Heart left ventricle (tissue), 16 donors: ENCODE measurements around the gene CHTF8. TPM values are rescaled to one million over a fixed set of nuclear protein-coding genes. Genes with fewer than 3 reads are reported as not detected.
A peak's percentile ranks its signal among the peaks of the same experiment; 100 is the strongest.

Source experiments
- ATAC-seq, 4 donors: fragments of 200-7000 bp; cut with Tn5 transposase; one replicate each; pipeline ENCODE4 v1.9.1; 2020 to 2022; ENCODE audit warnings: moderate library complexity in 4 of 4, mild to moderate bottlenecking in 3 of 4, moderate number of reproducible peaks in 1 of 4
- DNase-seq, 5 donors: peaks; one replicate each; pipeline ENCODE4 v3.0.0-alpha.2; 2020
- H3K27ac ChIP-seq, 12 donors: fragments of 200-600 bp; sonication (generic) in 4 of 12; one replicate each; pipeline versions ENCODE4 v1.5.0 to v1.8.0; 2016 to 2022; ENCODE audit warnings: mild to moderate bottlenecking in 2 of 12
- H3K27me3 ChIP-seq, 9 donors: fragments of 200-600 bp; sonication (generic) in 2 of 9; one replicate each; pipeline versions ENCODE4 v1.5.1 to v1.8.0; 2016 to 2022; ENCODE audit warnings: mild to moderate bottlenecking in 3 of 9
- H3K36me3 ChIP-seq, 9 donors: fragments of 200-600 bp; sonication (generic) in 2 of 9; one replicate each; pipeline versions ENCODE4 v1.5.0 to v1.8.0; 2018 to 2022; ENCODE audit warnings: mild to moderate bottlenecking in 2 of 9
- H3K4me1 ChIP-seq, 12 donors: fragments of 200-600 bp; sonication (generic) in 4 of 12; one replicate each; pipeline versions ENCODE4 v1.5.0 to v1.8.0; 2016 to 2022; ENCODE audit warnings: mild to moderate bottlenecking in 3 of 12
- H3K4me3 ChIP-seq, 12 donors: fragments of 200-600 bp; sonication (generic) in 4 of 12; one replicate each; pipeline versions ENCODE4 v1.5.0 to v1.8.0; 2017 to 2022; ENCODE audit warnings: mild to moderate bottlenecking in 9 of 12, moderate library complexity in 4 of 12
- H3K9me3 ChIP-seq, 12 donors: fragments of 200-600 bp; sonication (generic) in 4 of 12; one replicate each; pipeline versions ENCODE4 v1.5.0 to v1.8.0; 2016 to 2022; ENCODE audit warnings: mild to moderate bottlenecking in 1 of 12
- CTCF ChIP-seq, 12 donors: fragments of 200-600 bp; sonication (generic) in 4 of 12; IDR thresholded peaks; one replicate each; pipeline versions ENCODE4 v1.5.0 to v1.8.0; 2018 to 2022; ENCODE audit warnings: antibody characterized with exemption in 12 of 12, mild to moderate bottlenecking in 5 of 12
- POLR2A ChIP-seq, 2 donors: fragments of 450-650 bp; IDR thresholded peaks; one replicate each; pipeline ENCODE4 v1.6.1; 2017; ENCODE audit warnings: antibody characterized with exemption in 2 of 2, mild to moderate bottlenecking in 2 of 2, moderate library complexity in 2 of 2
- WGBS, 4 donors: extraction: QIAGEN DNeasy Blood & Tissue Kit in 2 of 4; methylation state at CpG; one replicate each; pipeline versions ENCODE4 v1.1.5 to v1.1.7; 2013 to 2018; 5-methylcytosine and 5-hydroxymethylcytosine counted together
- intact Hi-C, 10 donors: fragments of 100-400 bp; cut with DNase I; formaldehyde crosslinking; loops; one replicate each; pipeline versions ENCODE4 v1.11.1 to v1.14.2; 2022
- polyA plus RNA-seq, 2 donors: library from polyadenylated mRNA; stranded (reverse); fragments of 200-250 nt; gene quantifications; one replicate each; pipeline ENCODE4 v1.2.3, GENCODE V29; 2013
- total RNA-seq, 9 donors: library from RNA; depleted of rRNA in 2 of 9; stranded (reverse); fragments of >200 nt in 2 of 9; fragmentation: NEBNext Ultra II Directional in 3 of 9; extraction: Animal tissue kit (Norgen Biotek cat#: 25700) in 3 of 9; gene quantifications; one replicate each; pipeline versions ENCODE4 v1.1.0 to v1.2.4, GENCODE V29; 2016 to 2023
- donor health status: ischemic (EF 13 %, LVEDD 7.1; RV severe dilation, severe dysfunction).
- donor health status: healthy with polysubstance abuse.
- donor health status: DM: no; HTN: yes; CAD: no.
- donor health status: DM: no; HTN: no; CAD: no.
- donor health status: ischemic (EF 25% LVEDD 6.9; RV normal size, moderate dysfunction).
- donor health status: ischemic (EF 25% LVEDD 5.7; RV mildly dilated, moderate dysfunction).
- donor health status: healthy.
- donor health status: DM: yes; HTN: yes; CAD: no.
- donor health status: ischemic (EF 35%, LVEDD 5.7; RV mildly dilated, moderate dysfunction).
- donor health status: nonischemic (EF 11% LVEDD 7.7; RV severe dilation, severe dysfunction).
- donor health status: DM: yes; HTN: yes; CAD: no.
- donor health status: PGD.
- donor health status: ischemic (EF 29% LVEDD 5.4; RV normal size, mild dysfunction).
- donor health status: nonischemic (EF 23%, LVEDD 6.1; RV moderate dilation, normal function).

CHTF8 gene
- total and polyA plus RNA-seq, 11 donors, result 18.7 to 79.7 (median 53.2) TPM

GRCh38 chr16:69093974-69094373, 38.4 kb downstream of the CHTF8 start:
- ATAC-seq, result no peak
- H3K4me1 ChIP-seq, result peaks cover 0 to 16% (median under 1%) of the 10 kb centered on the region in 12 donors
- no peak overlapping the region for H3K4me3 ChIP-seq
- TF ChIP-seq POLR2A (IDR thresholded peaks at IDR 0.05) (no peak), CTCF (IDR thresholded peaks at IDR 0.05) (no peak)
- H3K9me3 ChIP-seq, result no peaks in the 10 kb centered on the region
- DNase-seq, result no peak
- intact Hi-C loops, result no loop called here
- H3K27me3 ChIP-seq, result no peaks in the 10 kb centered on the region
- H3K27ac ChIP-seq, result no peak overlapping the region
- no peaks in the 10 kb centered on the region for H3K36me3 ChIP-seq
- WGBS, 4 donors, result 67 to 85% (median 77%) methylated on average over 3 of the region's 3 CpGs

GRCh38 chr16:69089091-69089910, 43.1 kb downstream of the CHTF8 start:
- no peak for TF ChIP-seq POLR2A (IDR thresholded peaks at IDR 0.05)
- TF ChIP-seq CTCF (IDR thresholded peaks at IDR 0.05), result no peak
- Histone ChIP-seq H3K9me3 (no peaks in the 10 kb centered on the region), H3K36me3 (peaks cover 0 to 10% (median 0%) of the 10 kb centered on the region in 9 donors), H3K4me3 (no peak overlapping the region), H3K27ac (peak overlapping the region in 3 of 12 donors; percentile 3 to 43 (median 38)), H3K27me3 (no peaks in the 10 kb centered on the region), H3K4me1 (peaks cover 0 to 23% (median 6%) of the 10 kb centered on the region in 12 donors)
- intact Hi-C loops, result no loop called here
- peak in 3 of 4 donors; percentile 36 to 58 (median 49) for ATAC-seq
- DNase-seq, result peak in 1 of 5 donors; percentile 54
- WGBS, 4 donors, result 45 to 63% (median 52%) methylated on average over 15 to 16 of the region's 16 CpGs

- Histone ChIP-seq H3K36me3 (peaks cover 0 to 10% (median 0%) of the 10 kb centered on the region in 9 donors), H3K27me3 (no peaks in the 10 kb centered on the region), H3K4me3 (no peak overlapping the region), H3K4me1 (peaks cover 0 to 26% (median 8%) of the 10 kb centered on the region in 12 donors), H3K9me3 (no peaks in the 10 kb centered on the region), H3K27ac (no peak overlapping the region)
- intact Hi-C loops, result no loop called here
- WGBS, 4 donors, result 84 to 90% (median 85%) methylated on average over 4 of the region's 4 CpGs
- TF ChIP-seq POLR2A (IDR thresholded peaks at IDR 0.05) (no peak), CTCF (IDR thresholded peaks at IDR 0.05) (no peak)
- ATAC-seq (no peak), DNase-seq (peak in 1 of 5 donors; percentile 25)
Observed at GRCh38 chr16:69088684-69089083, 43.7 kb downstream of the CHTF8 start.

- H3K4me1 ChIP-seq, result peaks cover 0 to 26% (median 8%) of the 10 kb centered on the region in 12 donors
- peak in 1 of 5 donors; percentile 30 for DNase-seq
- H3K9me3 ChIP-seq, result no peaks in the 10 kb centered on the region
- ATAC-seq, result no peak
- no peak overlapping the region for H3K27ac ChIP-seq
- intact Hi-C loops, result no loop called here
- H3K27me3 ChIP-seq, result no peaks in the 10 kb centered on the region
- H3K4me3 ChIP-seq, result no peak overlapping the region
- no peak for TF ChIP-seq CTCF (IDR thresholded peaks at IDR 0.05)
- TF ChIP-seq POLR2A (IDR thresholded peaks at IDR 0.05), result no peak
- 59 to 71% (median 64%) methylated on average over 3 of the region's 3 CpGs for WGBS, 4 donors
- H3K36me3 ChIP-seq, result peaks cover 0 to 10% (median 0%) of the 10 kb centered on the region in 9 donors
Observed at GRCh38 chr16:69087161-69087581, 45.2 kb downstream of the CHTF8 start.
